Caco-2 (cell line): ENCODE measurements around the gene ARHGEF10L. TPM values are rescaled to one million over a fixed set of nuclear protein-coding genes. Genes with fewer than 3 reads are reported as not detected.

Source experiments
- BruUV-seq: library from RNA; stranded (reverse); fragments of 400-500 nt; replicated peaks from 2 replicates; lab custom pipeline; 2021; lab: Mats Ljungman, UMichigan
- CTCF ChIA-PET: fragments of 300-600 bp; sonication (Branson Sonifier 250); formaldehyde crosslinking; loops from one replicate; lab custom pipeline; 2022; ENCODE audit warnings: antibody characterized with exemption; lab: Charles Lee
- POLR2A ChIA-PET: fragments of 300-600 bp; sonication (Branson Sonifier 250); formaldehyde crosslinking; loops from one replicate; lab custom pipeline; 2022; ENCODE audit warnings: antibody characterized with exemption; lab: Charles Lee
- DNase-seq, 2 experiments: peaks; one replicate each; pipeline versions ENCODE4 v3.0.0 to v3.0.0-alpha.2; 2020 to 2022
- H3K27me3 ChIP-seq: replicated peaks from 2 replicates; pipeline ENCODE4 v1.6.0; 2011; ENCODE audit warnings: low read length; ENCODE audit not compliant: control insufficient read depth, insufficient read depth
- H3K36me3 ChIP-seq: 2 replicates; pipeline ENCODE4 v1.5.1; 2011; ENCODE audit warnings: low read length; ENCODE audit not compliant: control insufficient read depth, insufficient read depth
- H3K4me1 ChIP-seq: fragments of 250-450 bp; sonication (Bioruptor Pico); 2 replicates; pipeline ENCODE4 v1.5.1; 2020; ENCODE audit warnings: mild to moderate bottlenecking
- H3K4me3 ChIP-seq: 2 replicates; pipeline ENCODE4 v1.5.1; 2011; ENCODE audit warnings: low read depth, mild to moderate bottlenecking, control low read depth, low read length
- H3K9me3 ChIP-seq: fragments of 250-450 bp; sonication (Bioruptor Pico); 2 replicates; pipeline ENCODE4 v1.5.1; 2020; ENCODE audit warnings: mild to moderate bottlenecking, moderate library complexity
- H3K27ac Mint-ChIP-seq: one replicate; pipeline ENCODE4 v1.8.0; 2022; ENCODE audit warnings: mixed read lengths; ENCODE audit not compliant: unreplicated experiment
- H3K27me3 Mint-ChIP-seq: one replicate; pipeline ENCODE4 v1.8.0; 2022; ENCODE audit warnings: mixed read lengths; ENCODE audit not compliant: insufficient read depth, unreplicated experiment
- H3K36me3 Mint-ChIP-seq: one replicate; pipeline ENCODE4 v1.8.0; 2022; ENCODE audit warnings: mild to moderate bottlenecking, mixed read lengths; ENCODE audit not compliant: insufficient read depth, unreplicated experiment
- H3K4me1 Mint-ChIP-seq: one replicate; pipeline ENCODE4 v1.8.0; 2022; ENCODE audit warnings: low read depth, mixed read lengths; ENCODE audit not compliant: unreplicated experiment
- H3K4me3 Mint-ChIP-seq: one replicate; pipeline ENCODE4 v1.8.0; 2022; ENCODE audit warnings: mild to moderate bottlenecking, moderate library complexity, mixed read lengths; ENCODE audit not compliant: unreplicated experiment
- H3K9me3 Mint-ChIP-seq: one replicate; pipeline ENCODE4 v1.8.0; 2022; ENCODE audit warnings: mixed read lengths; ENCODE audit not compliant: unreplicated experiment
- intact Hi-C: fragments of 100-400 bp; cut with micrococcal nuclease; formaldehyde crosslinking; loops from one replicate; pipeline ENCODE4 v1.10.0; 2022; ENCODE audit not compliant: unreplicated experiment
- total RNA-seq: library from RNA; stranded (reverse); gene quantifications from 2 replicates; pipeline ENCODE4 v1.2.3, GENCODE V29; 2022
- TF ChIP-seq, protein P1 (sequence below), 2 experiments: fragments of 200-600 bp in 1 of 2; IDR thresholded peaks; 1 replicate in 1 of 2; 2 replicates in 1 of 2; pipeline versions ENCODE4 v1.5.1 to v1.8.0; 2011 to 2022; ENCODE audit warnings: antibody characterized with exemption in 1 of 2, control low read depth in 1 of 2, inconsistent platforms in 1 of 2, low read depth in 1 of 2, low read length in 1 of 2, mild to moderate bottlenecking in 1 of 2, moderate library complexity in 1 of 2; ENCODE audit not compliant: insufficient read depth in 1 of 2, severe bottlenecking in 1 of 2, unreplicated experiment in 1 of 2

Gene ARHGEF10L
- total RNA-seq, 1 experiment from 2014 or later = 31.3 TPM

DNA sequence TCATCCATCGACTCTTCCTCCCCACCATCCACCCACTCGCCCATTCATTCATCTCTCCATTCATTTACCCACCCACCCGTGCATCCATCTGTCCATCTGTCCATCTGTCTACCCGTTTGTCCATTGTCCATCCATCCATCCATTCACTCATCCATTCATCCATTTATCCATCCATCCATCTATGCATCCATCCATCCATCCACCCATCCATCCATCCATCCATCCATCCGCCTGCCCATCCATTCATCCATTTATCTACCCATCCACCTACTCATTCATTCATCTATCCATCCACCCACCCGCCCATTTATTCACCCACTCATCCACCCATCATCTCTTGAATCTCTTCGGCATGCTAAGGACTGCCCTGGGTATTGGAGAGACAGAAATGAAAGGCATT is 18.5 kb downstream of the ARHGEF10L start:
- Mint-ChIP-seq H3K4me1 (no peaks in the 10 kb centered on the region), H3K9me3 (no peaks in the 10 kb centered on the region), H3K4me3 (no peak overlapping the region), H3K36me3 (no peaks in the 10 kb centered on the region), H3K27ac (no peak overlapping the region), H3K27me3 (no peaks in the 10 kb centered on the region)
- Histone ChIP-seq H3K27me3 (no peaks in the 10 kb centered on the region), H3K4me1 (peaks cover 17% of the 10 kb centered on the region), H3K36me3 (no peaks in the 10 kb centered on the region), H3K9me3 (no peaks in the 10 kb centered on the region), H3K4me3 (no peak overlapping the region)
- CTCF ChIA-PET = no interaction called here
- no peak for DNase-seq
- intact Hi-C loops = no loop called here
- TF ChIP-seq, protein P1, sequence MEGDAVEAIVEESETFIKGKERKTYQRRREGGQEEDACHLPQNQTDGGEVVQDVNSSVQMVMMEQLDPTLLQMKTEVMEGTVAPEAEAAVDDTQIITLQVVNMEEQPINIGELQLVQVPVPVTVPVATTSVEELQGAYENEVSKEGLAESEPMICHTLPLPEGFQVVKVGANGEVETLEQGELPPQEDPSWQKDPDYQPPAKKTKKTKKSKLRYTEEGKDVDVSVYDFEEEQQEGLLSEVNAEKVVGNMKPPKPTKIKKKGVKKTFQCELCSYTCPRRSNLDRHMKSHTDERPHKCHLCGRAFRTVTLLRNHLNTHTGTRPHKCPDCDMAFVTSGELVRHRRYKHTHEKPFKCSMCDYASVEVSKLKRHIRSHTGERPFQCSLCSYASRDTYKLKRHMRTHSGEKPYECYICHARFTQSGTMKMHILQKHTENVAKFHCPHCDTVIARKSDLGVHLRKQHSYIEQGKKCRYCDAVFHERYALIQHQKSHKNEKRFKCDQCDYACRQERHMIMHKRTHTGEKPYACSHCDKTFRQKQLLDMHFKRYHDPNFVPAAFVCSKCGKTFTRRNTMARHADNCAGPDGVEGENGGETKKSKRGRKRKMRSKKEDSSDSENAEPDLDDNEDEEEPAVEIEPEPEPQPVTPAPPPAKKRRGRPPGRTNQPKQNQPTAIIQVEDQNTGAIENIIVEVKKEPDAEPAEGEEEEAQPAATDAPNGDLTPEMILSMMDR (IDR thresholded peaks at IDR 0.05; ENCODE audit: insufficient read depth in 1 of 2, low read depth in 1 of 2, low read length in 1 of 2, severe bottlenecking in 1 of 2, unreplicated experiment in 1 of 2) = no peak
- POLR2A ChIA-PET = no interaction called here
- no TSS peak for BruUV-seq

DNA sequence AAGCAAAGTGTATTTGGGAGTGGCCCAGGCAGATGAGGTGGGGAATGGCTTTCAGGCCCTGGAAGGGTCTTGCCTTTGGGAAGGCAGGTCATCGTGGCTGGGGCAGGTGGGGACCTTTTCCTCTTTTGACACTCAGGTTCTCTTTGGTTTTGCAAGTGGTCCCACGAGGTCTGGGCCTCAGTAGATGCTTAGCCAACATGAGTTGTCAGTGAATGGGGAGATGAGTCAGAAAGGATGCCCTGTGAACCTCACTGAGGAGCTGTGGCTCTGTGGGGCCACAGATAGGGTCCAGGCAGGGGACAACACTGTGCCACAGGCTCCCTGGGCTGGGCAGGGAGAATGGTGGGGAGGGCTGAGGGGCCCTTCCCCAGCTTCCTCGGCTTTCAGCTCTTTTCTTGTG is 19.0 kb downstream of the ARHGEF10L start:
- Histone ChIP-seq H3K4me3 (no peak overlapping the region), H3K27me3 (no peaks in the 10 kb centered on the region), H3K4me1 (peaks cover 17% of the 10 kb centered on the region), H3K36me3 (no peaks in the 10 kb centered on the region), H3K9me3 (no peaks in the 10 kb centered on the region)
- intact Hi-C loops = no loop called here
- Mint-ChIP-seq H3K36me3 (no peaks in the 10 kb centered on the region), H3K4me1 (no peaks in the 10 kb centered on the region), H3K4me3 (no peak overlapping the region), H3K9me3 (no peaks in the 10 kb centered on the region), H3K27ac (no peak overlapping the region), H3K27me3 (no peaks in the 10 kb centered on the region)
- POLR2A ChIA-PET = no interaction called here
- TF ChIP-seq, protein P1 (IDR thresholded peaks at IDR 0.05; ENCODE audit: insufficient read depth in 1 of 2, low read depth in 1 of 2, low read length in 1 of 2, severe bottlenecking in 1 of 2, unreplicated experiment in 1 of 2) = no peak
- DNase-seq = no peak
- CTCF ChIA-PET = interaction anchor here (1.2 kb wide), 1 partner anchor 16 kb away, joined by 3 read pairs; no protein-coding TSS in a partner anchor
- BruUV-seq = no TSS peak

DNA sequence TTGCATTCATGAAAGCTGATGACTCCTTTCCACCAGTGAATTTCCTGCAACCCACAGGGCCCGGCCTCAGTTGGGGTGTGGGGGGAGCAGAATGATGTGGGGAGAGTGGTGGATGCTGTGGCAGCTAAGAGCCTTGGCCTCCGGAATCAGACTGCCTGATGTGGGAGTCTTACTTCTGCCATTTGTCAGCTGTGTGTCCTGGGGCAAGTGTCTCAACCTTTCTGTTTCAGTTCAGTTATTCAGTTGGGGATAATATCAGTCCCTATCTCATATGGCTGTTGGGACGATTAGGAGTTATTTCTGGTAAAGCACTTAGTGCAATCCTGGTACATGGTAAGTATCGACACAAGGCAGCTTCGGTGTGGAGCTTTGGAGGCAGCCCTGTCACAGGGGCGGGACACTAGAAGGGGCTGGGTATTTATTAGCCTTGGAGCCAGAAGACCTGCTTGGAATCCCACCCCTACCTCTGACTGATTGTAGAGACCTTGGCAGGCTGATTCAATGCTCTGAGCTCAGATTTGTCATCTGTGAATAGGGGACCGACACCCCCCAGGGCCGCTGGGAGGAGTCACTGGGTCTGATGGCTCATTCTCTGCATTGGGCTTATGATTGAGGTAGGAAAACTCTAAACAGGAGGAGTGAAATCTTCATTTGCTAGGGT is 19.6 kb downstream of the ARHGEF10L start:
- Mint-ChIP-seq H3K9me3 (no peaks in the 10 kb centered on the region), H3K27me3 (no peaks in the 10 kb centered on the region), H3K4me3 (no peak overlapping the region), H3K36me3 (no peaks in the 10 kb centered on the region), H3K4me1 (no peaks in the 10 kb centered on the region), H3K27ac (peak overlapping the region; percentile 42)
- no peaks in the 10 kb centered on the region for H3K9me3 ChIP-seq
- no peak overlapping the region for H3K4me3 ChIP-seq
- DNase-seq = no peak
- ChIA-PET CTCF (interaction anchor here (1.0 to 1.2 kb wide), 2 partner anchors 15 to 48 kb away, joined by 3 to 5 read pairs; no protein-coding TSS in a partner anchor), POLR2A (no interaction called here)
- H3K36me3 ChIP-seq = no peaks in the 10 kb centered on the region
- TF ChIP-seq, protein P1 (IDR thresholded peaks at IDR 0.05; ENCODE audit: insufficient read depth in 1 of 2, low read depth in 1 of 2, low read length in 1 of 2, severe bottlenecking in 1 of 2, unreplicated experiment in 1 of 2) = no peak
- no TSS peak for BruUV-seq
- H3K27me3 ChIP-seq = no peaks in the 10 kb centered on the region
- intact Hi-C loops = no loop called here
- peaks cover 17% of the 10 kb centered on the region for H3K4me1 ChIP-seq
